T-helper 9 cell (primary cell): ENCODE measurements around the gene ORC6.
"Not testable (repeated sequence)": the region's sequence is repeated elsewhere in the genome, so short reads cannot be mapped to it uniquely, and the experiment has no call there.

Source experiments
- DNase-seq: peaks from one replicate; pipeline ENCODE4 v3.0.0-alpha.2; 2020
- total RNA-seq, 2 donors: gene quantifications; one replicate each; lab custom pipeline; 2026; lab: John Stamatoyannopoulos, UW

Gene ORC6
- 1.4 to 2.0 reads per million in 2 donors for total RNA-seq

GRCh38 chr16:46689365-46690280 lies at the start of gene ORC6:
TSS of gene ORC6 (plus strand) at chr16:46689659. CDS start at chr16:46689706, 47 bp downstream.
- DNase-seq = peak; percentile 96

GRCh38 chr16:46648656-46649055 lies 40.8 kb upstream of the ORC6 start:
- DNase-seq = no peak

- no peak for DNase-seq
Observed at GRCh38 chr16:46649588-46650253, 39.7 kb upstream of the ORC6 start.

DNA sequence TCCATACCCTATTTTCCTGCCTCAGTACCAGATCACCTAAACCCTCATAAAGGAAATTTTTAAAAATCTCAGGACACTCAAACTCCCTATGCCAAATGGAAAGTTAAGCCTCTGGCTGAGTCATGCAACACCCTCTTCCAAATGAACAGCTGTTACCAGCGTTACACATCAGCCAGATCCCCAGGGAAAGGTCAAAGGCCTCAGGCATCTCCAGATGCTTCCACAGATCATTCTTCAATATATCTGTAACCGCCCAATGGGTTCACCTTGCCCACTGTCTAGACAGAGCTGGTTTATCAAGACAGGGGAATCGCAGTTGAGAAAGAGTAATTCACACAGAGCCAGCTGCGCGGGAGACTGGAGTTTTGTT lies 39.2 kb upstream of the ORC6 start:
- DNase-seq = no peak

DNA sequence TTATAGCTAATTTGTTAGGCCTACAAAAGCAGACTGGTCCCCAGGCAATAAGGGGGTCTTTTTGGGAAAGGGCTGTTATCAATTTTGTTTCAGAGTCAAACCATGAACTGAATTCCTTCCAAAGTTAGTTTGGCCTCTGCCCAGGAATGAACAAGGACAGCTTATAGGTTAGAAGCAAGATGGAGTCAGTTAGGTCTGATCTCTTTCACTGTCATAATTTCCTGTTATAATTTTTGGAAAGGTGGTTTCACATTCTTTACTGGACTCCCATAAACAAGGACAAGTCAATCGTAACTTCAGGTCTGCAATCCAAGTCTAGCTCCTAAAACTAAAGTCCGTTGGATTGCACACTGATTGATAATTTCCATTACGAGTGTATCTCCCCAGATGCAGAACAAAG lies 38.2 kb upstream of the ORC6 start:
- no peak for DNase-seq

- no peak for DNase-seq
Observed at GRCh38 chr16:46658925-46659324, 30.5 kb upstream of the ORC6 start.

DNA sequence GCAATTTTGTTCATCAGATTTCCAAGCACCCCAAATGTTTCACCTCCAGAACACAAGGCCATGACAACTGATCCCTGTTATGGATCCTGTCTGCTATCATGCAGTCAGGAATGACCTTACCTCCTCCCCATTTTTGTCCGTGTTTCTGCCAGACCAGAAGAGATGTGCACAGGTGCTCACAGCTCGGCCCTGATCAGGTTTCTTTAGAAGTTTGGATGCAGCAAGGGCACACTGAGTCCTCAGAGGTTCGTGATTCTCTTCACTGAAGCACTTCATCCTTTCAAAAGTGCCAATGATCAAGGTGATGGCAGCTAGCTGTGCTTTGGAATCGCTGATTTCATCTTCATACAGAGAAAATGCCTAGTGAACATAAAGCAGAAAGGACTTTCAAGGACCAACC lies 27.3 kb upstream of the ORC6 start:
- DNase-seq = no peak

- no peak for DNase-seq
Observed at GRCh38 chr16:46673320-46674013, 16.0 kb upstream of the ORC6 start.

GRCh38 chr16:46677943-46678342 lies 11.5 kb upstream of the ORC6 start:
- DNase-seq = not testable (repeated sequence)

- DNase-seq = not testable (repeated sequence)
Observed at GRCh38 chr16:46681867-46682266, 7.6 kb upstream of the ORC6 start.

DNA sequence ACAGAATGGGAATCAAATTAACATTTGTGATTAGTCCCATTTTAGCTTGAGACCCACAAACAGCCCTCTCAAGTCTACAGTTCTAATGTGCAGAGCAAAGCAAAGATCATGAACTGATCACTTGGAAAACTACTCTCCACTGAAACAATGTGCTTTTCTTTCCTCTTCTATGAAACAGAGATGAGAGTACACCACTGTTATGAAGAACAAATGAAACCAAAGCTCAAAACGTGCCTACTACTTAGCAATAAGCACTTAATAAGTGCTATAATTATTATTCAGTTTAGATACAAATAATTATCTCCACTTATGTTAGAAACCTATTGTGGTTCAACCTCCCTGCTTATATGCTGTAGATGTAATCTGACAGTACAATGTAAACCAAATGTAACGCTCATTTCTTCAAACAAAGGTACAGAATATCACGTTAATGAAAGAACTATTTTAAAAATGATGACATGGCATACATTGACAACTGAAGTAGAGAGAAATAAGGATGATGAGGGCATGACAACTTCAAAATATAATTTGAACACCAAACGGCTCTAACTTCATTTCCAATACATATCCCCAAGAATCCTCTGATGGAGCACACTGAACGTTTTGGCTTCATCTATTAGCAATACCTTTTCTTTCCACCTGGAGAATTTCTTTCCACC lies 2.5 kb upstream of the ORC6 start:
- DNase-seq = no peak

- no peak for DNase-seq
Observed at GRCh38 chr16:46687486-46687885, 2.0 kb upstream of the ORC6 start.

DNA sequence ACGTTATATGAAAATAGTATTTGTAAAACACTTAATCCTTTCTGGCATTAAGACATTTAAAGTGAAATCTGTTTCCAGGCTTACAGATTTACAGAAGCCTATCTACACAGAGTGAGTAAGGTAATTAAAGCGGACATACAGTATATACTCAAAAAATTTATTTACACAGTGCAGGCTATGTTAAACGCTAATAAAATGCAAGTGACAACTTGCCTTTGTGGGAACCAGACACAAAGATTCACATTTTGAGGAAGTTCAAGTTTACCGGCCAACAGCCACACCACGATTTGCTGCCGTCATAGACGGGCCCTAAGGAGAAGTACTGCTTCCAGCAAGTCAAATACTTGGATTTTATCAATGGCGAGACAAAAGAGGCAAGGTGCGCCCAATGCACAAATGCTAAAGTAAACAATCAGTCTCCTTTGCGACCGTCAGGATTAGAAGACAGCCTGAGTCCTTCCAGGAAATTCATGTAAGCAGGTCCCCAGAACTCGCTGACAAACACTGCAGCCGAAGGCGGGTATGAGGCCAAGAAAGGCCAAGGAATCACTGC lies 1.3 kb upstream of the ORC6 start:
- no peak for DNase-seq

- peak; percentile 100 for DNase-seq
Observed at GRCh38 chr16:46688654-46689364, 650 bp upstream of the ORC6 start, which contains the start of gene VPS35. TSS of gene VPS35 (minus strand) at chr16:46689178. CDS start at chr16:46689133, 45 bp downstream.

GRCh38 chr16:46690281-46691178 lies 1.1 kb downstream of the ORC6 start:
- no peak for DNase-seq

DNA sequence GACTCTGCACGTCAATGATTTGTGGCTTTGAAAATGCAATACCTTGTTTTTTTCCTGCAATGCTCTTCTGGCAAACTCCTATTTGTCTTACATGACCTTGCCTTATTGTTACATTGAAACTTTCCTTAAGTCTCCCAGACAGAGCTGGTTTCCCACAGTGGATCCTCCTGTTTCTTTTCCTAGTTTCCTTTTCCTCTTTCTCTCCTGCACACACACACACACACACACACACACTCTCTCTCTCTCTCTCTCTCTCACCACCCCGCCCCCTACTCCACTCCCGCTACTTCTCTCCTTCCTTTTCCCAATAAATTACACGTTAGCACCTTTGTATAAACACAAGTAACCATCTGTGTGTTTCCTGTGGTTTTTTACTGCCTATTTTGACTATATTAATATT lies 2.3 kb downstream of the ORC6 start:
- no peak for DNase-seq

GRCh38 chr16:46693598-46693997 lies 4.1 kb downstream of the ORC6 start:
- DNase-seq = no peak

DNA sequence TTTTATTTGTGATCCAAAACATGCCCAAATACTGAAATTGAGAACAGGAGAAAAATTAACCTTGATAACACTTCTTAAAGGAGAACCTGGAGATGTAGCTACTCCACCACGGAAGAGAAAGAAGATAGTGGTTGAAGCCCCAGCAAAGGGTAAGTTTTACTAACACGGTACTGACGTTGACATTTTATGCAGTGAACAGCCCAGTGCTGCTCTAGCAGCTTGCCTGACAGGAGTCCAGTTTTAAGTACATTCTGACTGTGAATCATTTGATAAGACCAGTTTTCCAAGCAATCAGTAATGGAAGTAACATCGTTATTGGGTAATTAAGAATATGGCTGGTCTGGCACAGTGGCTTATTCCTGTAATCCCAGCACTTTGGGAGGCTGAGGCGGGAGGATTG lies 6.5 kb downstream of the ORC6 start:
- DNase-seq = no peak

DNA sequence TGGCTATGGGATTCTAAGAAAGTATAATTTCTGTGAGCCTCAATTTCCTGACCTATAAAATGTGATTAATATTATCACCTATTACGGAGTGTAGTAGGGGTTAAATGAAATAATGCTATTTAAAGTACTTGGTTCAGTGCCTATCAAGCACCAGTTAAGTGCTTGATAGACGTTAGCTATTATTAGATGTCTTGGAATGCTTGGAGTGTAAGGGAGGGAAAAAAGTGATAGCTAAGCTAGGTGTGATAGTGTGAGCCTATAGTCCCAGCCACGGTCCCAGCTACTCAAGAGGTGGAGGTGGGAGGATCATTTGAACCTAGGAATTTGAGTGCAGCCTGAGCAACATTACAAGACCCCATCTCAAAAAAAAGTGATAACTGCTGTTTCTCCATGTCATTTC lies 7.5 kb downstream of the ORC6 start:
- DNase-seq = no peak

GRCh38 chr16:46700048-46700447 lies 10.6 kb downstream of the ORC6 start:
- DNase-seq = no peak

DNA sequence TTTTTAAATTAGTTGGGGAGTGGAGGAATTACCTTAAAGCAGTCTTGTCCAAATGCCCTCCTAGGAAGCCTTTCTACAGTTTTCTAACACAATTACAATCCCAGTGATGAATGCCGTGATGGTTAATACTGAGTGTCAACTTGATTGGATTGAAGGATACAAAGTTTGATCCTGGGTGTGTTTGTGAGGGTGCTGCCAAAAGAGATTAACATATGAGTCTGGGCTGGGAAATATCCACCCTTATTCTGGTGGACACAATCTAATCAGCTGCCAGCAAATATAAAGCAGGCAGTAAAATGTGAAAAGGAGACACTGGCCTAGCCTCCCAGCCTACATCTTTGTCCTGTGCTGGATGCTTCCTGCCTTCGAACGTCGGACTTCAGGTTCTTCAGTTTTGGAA lies 12.2 kb downstream of the ORC6 start:
- DNase-seq = no peak
